SHP77 (cell line): Measurements from ENCODE around the gene STPG1.
"Not testable (repeated sequence)": the region's sequence is repeated elsewhere in the genome, so short reads cannot be mapped to it uniquely, and the experiment has no call there.

ENCODE experiments used
- DNase-seq, 2 experiments: peaks; one replicate each; lab custom pipeline; 2025; lab: John Stamatoyannopoulos, UW

The STPG1 gene, protein sequence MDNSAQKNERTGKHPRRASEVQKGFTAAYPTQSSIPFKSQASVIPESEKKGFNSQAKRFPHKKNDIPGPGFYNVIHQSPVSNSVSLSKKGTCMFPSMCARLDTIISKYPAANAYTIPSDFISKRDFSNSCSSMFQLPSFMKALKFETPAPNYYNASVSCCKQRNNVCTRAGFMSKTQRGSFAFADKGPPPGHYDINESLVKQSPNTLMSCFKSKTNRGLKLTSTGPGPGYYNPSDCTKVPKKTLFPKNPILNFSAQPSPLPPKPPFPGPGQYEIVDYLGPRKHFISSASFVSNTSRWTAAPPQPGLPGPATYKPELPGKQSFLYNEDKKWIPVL

DNA sequence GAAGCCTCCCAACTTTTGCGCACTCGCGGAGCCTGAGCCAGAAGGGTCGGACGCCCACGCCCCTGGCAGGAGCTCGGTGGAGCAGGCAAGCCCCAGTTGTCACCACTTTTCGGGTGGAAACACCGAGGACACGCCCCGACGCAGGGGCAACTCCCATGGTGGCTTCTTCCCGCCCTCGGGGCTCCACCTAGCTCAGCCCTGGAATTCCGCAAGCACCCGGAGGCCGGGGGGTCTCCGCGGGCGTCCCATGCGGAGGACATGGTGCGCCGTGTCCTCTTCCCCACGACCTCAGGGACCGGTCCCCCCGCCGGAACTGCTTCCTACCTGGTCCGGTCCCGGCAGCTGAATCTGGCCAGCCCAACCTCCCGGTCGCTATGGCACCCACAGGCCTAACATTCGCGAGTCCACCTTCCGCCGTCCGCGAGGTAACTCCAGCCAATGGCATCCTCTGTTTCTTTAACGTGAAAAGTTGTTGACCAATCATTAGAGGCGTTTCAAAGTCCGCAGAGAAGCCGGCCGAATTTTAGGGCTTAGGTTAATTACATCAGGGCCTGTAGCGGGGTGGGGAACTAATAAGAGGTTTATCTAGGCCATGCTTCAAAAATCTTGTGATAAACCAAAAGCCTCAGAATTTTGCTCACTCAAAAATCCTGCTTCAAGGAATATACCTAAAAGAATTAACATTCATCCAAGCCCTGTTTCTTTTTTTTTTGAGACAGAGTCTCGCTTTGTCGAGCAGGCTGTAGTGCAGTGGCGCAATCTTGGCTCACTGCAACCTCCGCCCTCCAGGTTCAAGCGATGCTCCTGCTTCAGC is at the start of gene STPG1:
Gene STPG1, minus strand, starts transcription at position 433 of the 814 bp plus-strand sequence. CDS start 12,394 bp downstream, outside the sequence.
- peak; percentile 91 to 96 for DNase-seq

DNA sequence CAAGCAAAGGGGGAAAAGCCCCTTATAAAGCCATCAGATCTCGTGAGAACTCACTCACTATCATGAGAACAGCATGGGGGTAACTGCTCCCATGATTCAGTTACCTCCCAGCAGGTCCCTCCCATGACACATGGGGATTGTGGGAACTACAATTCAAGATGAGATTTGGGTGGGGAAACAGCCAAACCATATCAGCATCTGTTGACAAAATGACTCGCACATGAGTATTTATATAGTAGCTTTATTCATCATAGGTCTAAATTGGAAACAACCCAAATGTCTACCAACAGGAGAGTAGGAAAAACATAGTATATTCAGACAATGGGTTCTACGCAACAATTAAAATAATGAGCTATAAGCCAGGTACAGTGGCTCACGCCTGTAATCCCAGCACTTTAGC is 48.5 kb upstream of the STPG1 start:
- DNase-seq: not testable (repeated sequence)

DNA sequence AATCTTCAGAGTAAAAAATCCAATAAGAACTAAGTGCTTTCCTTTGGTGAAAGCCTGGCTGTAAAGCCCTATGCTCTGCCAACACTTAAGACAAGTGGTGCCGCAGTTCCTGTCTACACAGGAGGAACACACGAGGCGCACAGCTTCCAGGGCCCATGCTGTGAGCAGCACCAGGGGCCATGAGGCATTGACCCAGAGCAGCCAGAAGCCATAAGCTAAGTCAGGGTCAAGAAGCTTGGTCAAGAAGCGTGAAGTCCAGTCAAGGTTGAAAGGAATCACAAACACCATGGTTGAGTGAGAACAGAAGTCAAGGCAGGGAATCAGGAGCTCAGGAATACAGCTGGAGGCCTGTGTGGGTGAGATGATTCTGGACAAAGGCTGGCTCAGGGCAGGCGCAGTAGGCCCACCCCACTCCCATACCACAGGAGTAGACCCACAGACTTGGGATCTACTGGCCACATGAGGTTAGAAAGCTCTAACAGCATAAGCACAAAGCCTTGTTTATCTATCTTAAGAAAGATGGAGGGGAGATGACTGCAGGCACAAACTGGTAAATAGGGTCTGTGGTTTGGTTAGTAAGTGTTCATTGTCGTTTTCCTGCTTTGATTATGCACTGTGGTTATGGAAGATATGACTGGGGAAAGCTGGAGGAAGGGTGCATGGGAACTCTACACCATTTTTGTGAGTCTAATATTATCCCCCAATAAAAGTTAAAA is 46.1 kb upstream of the STPG1 start:
- DNase-seq: no peak

DNA sequence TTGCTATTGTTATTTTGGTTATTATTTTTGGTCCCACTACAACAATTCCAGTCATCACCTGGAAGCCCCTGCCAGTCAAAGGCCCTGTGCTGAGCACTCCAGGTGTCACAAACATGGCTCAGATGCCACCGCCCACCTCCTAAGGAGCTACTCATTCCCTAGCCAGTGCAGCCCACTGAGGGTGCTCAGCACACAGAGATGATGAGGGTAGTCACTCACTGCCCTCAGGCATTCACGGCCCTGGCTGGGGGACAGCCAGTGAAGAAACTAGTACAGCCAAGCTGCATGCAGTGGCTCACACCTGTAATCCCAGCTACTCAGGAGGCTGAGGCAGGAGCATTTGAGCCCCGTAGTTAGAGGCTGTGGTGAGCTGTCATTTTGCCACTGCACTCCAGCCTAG is 44.3 kb upstream of the STPG1 start:
- no peak for DNase-seq

DNA sequence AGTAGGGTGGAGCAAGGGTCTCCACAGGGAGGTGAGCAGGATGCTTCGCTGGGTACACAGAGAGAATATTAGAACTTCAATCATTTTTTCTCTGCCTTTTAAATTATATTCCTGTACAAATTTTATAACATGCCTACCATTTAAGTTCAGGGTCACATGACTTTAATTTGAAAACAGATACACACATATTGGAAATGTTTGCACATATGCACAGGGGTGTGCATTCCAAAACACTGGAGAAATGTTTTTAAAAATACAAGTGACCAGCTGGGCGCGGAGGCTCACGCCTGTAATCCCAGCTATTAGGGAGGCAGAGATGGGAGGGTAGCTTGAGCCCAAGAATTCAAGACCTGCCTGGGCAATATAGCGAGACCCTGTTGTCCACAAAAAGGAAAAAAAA is 41.7 kb upstream of the STPG1 start:
- DNase-seq: no peak

DNA sequence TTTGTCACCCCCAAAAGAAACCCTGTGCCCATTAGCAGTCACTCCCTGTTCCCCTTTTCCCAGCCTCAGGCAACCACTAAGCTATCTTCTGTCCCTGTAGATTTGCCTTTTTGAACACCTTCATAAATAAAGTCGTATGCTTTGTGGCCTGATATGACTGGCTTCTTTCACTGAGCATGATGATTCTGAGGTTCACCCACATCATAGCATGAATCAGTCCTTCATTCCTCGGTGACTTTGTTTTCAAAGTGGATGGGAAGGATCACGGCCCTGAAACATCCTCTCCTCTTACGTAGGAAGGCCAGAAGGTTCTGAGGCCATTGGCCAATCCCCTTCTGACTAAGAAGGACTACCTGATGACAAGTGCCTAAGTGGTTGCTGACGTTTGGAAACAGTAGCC is 41.1 kb upstream of the STPG1 start:
- DNase-seq: no peak

DNA sequence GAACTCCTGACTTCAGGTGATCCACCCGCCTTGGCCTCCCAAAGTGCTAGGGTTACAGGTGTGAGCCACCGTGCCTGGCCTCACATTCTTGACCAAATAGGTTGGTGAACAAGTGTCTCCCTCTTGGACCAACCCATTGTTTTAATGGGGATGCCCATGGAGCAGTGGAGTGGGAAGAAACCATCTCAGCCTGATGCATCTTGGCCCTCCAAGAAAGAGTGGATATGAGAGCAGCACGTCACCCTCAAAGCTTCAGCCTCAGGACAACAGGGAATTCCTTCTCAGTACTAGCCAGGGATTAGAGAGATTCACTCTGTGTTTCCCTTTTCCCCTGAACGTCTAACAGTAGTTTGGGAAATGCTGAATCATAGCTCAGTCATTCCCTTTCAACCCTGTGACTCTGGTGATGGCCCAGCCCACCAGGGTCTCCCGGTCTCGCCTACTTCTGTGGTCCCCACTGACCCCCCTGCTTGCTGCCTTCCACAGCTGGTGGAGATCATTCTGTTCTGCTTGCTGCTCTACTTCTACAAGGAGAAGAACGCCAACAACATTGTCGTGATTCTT is 39.4 kb upstream of the STPG1 start:
- DNase-seq: no peak

DNA sequence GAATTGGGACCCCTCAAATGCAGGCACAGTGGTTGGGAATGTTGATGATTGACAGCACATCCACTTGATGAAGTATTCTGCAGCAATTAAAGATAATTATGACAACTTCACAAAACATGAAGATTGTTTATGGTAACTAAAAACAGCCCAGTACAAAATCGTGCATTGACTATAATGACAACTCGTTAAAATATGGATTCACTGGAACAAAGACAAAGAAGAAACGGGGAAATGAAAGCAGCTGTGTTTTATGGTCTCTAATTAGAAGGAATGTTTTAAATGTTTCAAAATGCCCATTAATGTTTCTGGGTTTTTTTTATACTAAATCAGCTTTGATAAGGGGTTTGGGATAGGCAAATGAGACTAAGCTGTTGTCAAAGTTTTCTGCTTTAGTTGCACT is 38.2 kb upstream of the STPG1 start:
- no peak for DNase-seq

DNA sequence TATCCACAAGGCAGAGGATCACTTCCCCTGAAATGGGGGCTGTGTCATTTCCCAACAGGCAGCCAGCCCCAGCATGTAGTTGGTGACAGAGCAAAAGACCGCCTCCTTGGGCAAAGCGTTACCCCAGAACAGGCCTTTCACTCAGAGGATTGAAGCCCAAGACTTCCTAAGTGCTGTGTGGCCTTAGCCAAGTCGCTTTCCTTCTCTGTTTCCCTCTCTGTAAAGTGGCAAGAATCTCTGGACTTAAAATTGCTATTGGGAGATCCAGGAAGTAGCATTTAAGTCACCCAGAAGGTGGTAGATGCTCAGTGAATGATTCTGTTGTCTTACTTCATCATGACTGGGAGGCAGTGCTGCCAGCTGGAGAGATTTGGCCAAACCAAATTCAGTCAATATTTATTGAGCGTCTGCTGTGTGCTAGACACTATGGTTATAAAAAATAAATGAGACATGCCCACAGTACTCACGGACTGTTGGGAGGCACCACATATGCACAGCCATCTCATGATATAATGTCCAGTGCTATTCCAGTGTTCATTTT is 37.3 kb upstream of the STPG1 start:
- no peak for DNase-seq

DNA sequence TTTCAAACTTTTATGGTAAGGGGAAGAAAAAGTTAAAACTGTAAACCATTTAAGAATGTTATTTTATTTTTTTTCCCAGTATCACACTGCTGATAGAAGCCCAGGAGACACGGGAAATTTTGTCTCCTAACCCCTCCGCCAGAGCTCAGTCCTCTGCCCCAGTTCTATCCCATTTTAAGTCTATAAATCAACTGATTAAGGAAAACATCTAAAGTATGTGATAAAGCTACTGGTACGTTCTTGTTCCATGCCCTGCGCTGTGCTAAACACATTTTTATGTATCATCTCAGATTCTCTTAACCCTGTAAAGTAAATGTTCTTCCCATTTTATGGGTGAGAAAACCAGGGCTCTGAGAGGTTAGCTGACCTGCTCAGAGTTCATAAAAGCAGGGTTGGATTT is 36.7 kb upstream of the STPG1 start:
- DNase-seq: no peak

DNA sequence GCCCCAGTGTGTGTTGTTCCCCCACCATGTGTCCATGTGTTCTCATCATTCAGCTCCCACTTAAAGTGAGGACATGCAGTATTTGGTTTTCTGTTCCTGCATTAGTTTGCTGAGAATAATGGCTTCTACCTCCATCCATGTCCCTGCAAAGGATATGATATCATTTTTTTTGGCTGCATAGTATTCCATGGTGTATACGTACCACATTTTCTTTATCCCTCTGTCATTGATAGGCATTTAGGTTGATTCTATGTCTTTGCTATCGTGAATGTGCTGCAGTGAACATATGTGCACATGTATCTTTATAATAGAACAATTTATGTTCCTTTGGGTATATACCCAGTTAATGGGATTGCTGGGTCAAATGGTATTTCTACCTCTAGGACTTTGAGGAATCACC is 32.9 kb upstream of the STPG1 start:
- DNase-seq: not testable (repeated sequence)

DNA sequence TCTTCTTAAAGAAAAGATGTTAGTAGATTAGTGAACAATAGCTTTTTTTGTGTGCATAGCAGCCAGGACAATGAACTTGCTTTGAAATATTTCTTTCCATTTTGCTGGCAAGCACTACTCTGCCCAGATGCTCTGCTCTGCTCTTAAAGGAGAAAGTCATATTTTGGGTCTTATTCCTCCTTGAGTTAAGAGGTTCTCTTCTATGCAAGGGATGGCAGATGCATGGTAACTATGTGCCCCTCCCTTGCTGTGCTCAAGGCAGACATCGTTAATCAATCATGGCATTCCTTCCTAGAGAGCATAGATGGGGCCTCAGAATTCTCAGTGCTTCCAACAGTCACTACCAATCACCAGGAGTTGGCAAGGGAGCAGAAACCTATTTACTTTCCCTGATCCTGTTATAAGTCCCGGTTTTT is 29.7 kb upstream of the STPG1 start:
- DNase-seq: no peak

DNA sequence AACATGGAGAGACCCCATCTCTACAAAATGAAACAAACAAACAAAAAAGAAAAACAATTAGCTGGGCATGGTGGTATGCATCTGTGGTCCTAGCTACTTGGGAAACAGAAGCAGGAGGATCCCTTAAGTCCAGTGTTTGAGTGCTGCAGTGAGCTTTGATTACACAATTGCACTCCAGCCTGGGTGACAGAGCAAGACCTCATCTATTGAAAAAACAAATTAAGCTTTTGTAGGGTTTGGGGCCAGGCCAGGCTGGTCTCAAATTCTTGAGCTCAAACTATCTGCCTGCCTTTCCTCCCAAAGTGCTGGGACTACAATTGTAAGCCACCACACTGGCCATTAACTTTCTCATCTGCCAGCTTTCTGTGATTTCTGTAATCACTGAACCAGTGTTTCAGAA is 29.2 kb upstream of the STPG1 start:
- DNase-seq: no peak

DNA sequence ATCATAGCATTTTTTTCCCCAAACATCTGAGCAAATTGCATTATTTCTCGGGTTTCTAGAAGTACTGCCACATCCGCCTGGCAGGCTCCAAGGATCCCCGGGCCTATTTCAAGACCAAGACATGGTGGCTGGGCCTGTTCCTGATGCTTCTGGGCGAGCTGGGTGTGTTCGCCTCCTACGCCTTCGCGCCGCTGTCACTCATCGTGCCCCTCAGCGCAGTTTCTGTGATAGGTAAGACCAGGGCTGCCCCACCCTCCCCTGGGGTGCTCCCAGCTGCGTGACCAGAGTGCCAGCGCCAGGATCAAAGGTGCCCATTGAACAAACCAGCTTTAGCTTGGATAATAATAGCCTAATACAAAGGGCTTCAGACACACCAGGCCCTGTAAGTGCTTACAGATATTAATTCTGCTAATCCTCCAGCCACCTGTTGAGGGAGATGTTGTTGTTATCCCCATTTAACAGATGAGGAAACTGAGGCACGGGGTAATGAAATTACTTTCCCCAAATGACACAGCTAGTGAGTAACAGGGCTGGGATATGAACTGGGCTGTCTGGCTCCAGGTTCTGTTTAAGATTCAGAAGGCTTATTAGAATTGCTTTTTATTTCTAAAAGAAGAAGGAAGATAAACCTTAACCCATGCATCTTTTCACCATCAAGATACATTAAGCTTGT is 28.6 kb upstream of the STPG1 start:
- no peak for DNase-seq

DNA sequence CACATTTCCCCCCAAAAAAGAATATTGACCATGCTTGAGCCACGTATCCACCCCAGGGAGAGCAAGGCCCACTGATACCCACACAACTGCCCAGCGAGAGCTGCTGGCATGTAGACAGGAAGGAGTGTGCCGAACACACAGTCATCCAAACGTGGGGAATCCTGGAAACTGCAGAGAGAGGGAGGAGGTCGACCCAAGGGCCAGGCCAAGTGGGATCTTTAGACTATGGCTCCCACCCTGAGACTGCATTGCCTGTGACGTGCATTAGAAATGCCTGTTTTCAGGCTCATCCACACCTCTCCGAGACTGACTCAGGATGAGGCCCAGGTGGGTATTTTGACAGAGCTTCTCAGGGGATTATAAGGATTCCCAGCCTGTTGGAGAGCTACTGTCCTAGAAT is 27.9 kb upstream of the STPG1 start:
- no peak for DNase-seq

DNA sequence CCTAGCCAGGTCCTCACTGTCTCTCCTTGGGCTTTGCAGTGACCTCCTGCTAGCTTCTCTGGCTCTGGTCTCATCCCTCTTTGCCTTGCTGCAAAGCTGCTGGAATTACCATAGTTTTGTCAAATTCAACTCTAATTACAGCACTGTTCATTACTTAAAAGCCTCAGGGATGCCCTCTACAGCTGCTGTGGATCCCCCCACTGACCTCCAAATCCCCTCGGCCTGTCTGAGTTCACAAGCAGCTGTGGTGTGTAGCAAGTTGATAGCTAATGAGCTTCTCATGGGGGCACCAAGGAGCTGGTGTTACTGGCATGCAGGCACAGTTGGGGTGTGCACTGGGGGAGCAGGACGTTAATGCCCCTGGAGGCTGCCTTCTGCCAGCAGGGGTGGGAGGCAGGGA is 26.9 kb upstream of the STPG1 start:
- DNase-seq: no peak

DNA sequence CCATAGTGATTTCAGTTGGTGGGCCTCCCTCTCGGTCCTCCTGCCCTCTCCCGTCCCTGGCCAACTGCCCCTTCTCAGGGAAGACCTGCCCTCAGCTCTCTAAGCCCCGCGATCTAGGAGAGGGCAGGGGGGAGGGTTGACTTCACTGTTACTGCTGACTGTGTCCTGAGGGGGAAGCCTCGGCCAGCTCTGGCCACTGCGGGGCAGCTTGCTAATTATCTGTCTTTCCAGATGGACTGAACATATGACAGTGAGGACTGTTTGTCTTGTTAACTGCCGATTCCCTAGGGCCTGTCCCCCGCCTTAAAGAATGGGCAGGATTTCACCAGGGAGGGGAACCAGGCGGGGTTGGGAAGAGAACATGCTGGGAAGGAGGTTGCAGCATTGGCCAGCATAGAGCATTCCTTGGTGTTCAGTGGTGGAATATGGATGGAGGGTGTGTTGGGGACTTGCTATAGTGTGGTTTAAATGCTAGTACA is 24.9 kb upstream of the STPG1 start:
- no peak for DNase-seq

DNA sequence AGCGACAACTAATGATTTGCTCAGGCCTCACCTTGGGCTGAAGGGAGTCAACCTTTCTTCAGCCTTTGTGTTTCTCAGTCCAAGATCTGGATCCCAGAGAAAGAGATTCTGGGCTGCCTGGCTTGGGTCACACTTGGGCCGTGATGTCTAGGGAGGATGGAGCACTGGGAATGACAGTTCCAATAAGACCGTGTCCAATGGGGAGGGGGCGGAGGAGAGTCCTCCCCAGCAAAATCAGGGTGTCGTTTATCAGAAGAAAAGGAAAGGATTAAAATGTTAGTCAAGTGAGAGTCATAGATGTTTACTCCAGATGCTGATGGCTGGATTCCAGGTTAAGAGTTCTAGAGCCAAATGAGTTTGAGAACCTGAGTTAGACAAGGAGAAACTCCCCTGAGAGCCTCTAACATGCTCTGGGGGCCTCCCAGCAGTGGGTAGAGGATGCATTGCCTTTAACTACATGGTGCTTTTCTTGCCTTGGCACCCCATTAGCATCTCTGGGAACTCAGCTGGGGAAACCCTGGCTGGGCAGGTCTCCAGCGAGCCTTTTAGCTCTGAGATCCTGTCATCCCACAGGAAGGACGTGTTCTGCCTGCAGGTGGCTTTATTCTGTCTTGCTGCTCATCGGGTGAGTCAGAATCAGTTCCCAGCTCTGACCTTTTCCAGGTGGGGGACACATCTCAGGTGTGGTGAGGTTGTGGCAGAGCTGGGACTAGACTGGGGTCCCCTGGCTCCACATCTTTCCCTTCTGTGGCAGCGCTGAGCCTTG is 24.2 kb upstream of the STPG1 start:
- DNase-seq: no peak

DNA sequence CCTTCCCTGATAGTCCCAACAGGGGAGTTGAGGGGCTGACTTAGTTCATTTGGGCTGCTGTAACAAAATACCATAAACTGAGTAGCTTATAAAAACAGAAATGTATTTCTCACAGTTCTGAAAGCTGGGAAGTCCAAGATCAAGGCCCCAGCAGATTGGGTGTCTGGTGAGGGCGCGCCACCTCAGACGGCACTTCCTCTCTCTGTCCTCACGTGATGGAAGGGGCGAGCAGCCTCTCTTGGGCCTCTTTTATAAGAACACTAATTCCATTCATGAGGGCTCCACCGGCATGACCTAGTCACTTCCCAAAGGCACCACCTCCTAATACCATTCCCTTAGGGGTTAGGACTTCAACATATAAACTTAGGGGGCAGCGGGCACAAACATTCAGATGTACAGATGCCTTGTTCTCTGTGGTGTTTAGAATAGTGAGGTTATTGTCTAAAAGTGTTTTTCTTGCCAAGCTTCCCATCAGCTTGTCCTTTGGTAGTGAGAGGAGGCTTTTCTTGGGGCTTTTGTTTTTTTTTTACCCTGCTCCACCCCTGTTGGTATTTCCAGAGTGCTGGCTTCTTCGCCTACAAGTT is 22.3 kb upstream of the STPG1 start:
- no peak for DNase-seq

DNA sequence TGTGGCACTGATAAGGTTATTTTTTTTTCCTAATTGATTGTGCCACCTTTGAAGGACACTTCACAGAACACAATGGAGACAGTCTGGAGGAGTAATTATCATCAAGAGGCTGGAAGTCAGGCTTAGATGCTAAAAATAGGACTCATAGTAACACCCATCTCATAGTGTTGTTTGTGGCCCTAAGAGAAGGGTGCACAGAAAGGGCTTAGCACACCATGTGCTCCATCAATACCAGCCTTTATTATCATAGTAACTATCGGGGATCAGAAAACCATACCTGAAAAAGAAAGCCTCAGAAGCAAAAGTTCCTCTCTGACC is 13.9 kb upstream of the STPG1 start:
- no peak for DNase-seq
